GM12878 (cell line): ENCODE data around the gene KCNA3. TPM values are rescaled to one million over a fixed set of nuclear protein-coding genes. Genes with fewer than 3 reads are reported as not detected.

Experiments used
- ATAC-seq: fragments of 200-7000 bp; cut with Tn5 transposase; 3 replicates; pipeline ENCODE4 v1.9.1; 2020; ENCODE audit warnings: mild to moderate bottlenecking, moderate library complexity
- BruUV-seq: library from RNA; stranded (reverse); fragments of 400-500 nt; replicated peaks from 2 replicates; lab custom pipeline; 2021; lab: Mats Ljungman, UMichigan
- CTCF ChIA-PET: fragments of 300-600 bp; sonication (Branson Sonifier 250); formaldehyde crosslinking; extraction: SDS; loops from one replicate; lab custom pipeline; 2021; ENCODE audit warnings: inconsistent platforms; lab: Yijun Ruan, JAX
- POLR2A ChIA-PET: fragments of 350-600 bp; formaldehyde crosslinking; extraction: SDS; loops from one replicate; lab custom pipeline; 2021; ENCODE audit warnings: inconsistent platforms; lab: Charles Lee
- RAD21 ChIA-PET: fragments of 300-600 bp; sonication (Branson Sonifier 250); formaldehyde crosslinking; loops from one replicate; lab custom pipeline; 2023; ENCODE audit warnings: antibody characterized with exemption; ENCODE audit not compliant: unreplicated experiment; lab: Charles Lee
- SMC1A ChIA-PET: fragments of 300-600 bp; sonication (Branson Sonifier 250); formaldehyde crosslinking; loops from one replicate; lab custom pipeline; 2023; ENCODE audit not compliant: unreplicated experiment, uncharacterized antibody; lab: Charles Lee
- DNase-seq: peaks from one replicate; pipeline ENCODE4 v3.0.0-alpha.2; 2011; ENCODE audit warnings: low read depth, low spot score
- FAIRE-seq: peaks from 3 replicates; lab custom pipeline; 2011; peaks lifted over from hg19 to GRCh38; lab: Jason Lieb, UNC
- H2AFZ ChIP-seq: 2 replicates; pipeline ENCODE4 v1.6.0; 2011; ENCODE audit warnings: low read depth, low read length, control low read depth; ENCODE audit not compliant: control insufficient read depth
- H3K27ac ChIP-seq: 2 replicates; pipeline ENCODE4 v1.5.1; 2011; ENCODE audit warnings: control low read depth; ENCODE audit not compliant: control insufficient read depth, insufficient read depth
- H3K27me3 ChIP-seq, 2 experiments: replicated peaks in 1 of 2; 2 replicates each; pipeline versions ENCODE4 v1.6.0 to v1.6.1; 2011; ENCODE audit warnings: low read length in 1 of 2; ENCODE audit not compliant: control insufficient read depth in 2 of 2, insufficient read depth in 2 of 2
- H3K36me3 ChIP-seq, 2 experiments: 2 replicates each; pipeline ENCODE4 v1.5.1; 2011; ENCODE audit warnings: low read length in 1 of 2; ENCODE audit not compliant: control insufficient read depth in 2 of 2, insufficient read depth in 2 of 2
- H3K4me1 ChIP-seq: 2 replicates; pipeline ENCODE4 v1.6.1; 2011; ENCODE audit warnings: mild to moderate bottlenecking, low read length, moderate library complexity, mixed read lengths; ENCODE audit not compliant: control insufficient read depth, insufficient read depth
- H3K4me2 ChIP-seq: 2 replicates; pipeline ENCODE4 v1.6.0; 2011; ENCODE audit warnings: control low read depth; ENCODE audit not compliant: control insufficient read depth, insufficient read depth
- H3K4me3 ChIP-seq: fragments of 200-600 bp; sonication (generic); 2 replicates; pipeline ENCODE4 v1.5.1; 2016
- H3K79me2 ChIP-seq: 2 replicates; pipeline ENCODE4 v1.6.0; 2011; ENCODE audit warnings: low read length; ENCODE audit not compliant: control insufficient read depth, insufficient read depth
- H3K9ac ChIP-seq: 2 replicates; pipeline ENCODE4 v1.8.0; 2011; ENCODE audit warnings: low read length, control low read depth, mixed read lengths; ENCODE audit not compliant: control insufficient read depth, insufficient read depth
- H3K9me3 ChIP-seq: replicated peaks from 3 replicates; pipeline ENCODE4 v1.5.1; 2011; ENCODE audit warnings: mild to moderate bottlenecking, low read length; ENCODE audit not compliant: control insufficient read depth, insufficient read depth
- H4K20me1 ChIP-seq: 2 replicates; pipeline ENCODE4 v1.6.0; 2011; ENCODE audit not compliant: control insufficient read depth, insufficient read depth
- CBFB ChIP-seq: IDR thresholded peaks from 2 replicates; pipeline ENCODE4 v1.6.1; 2016; ENCODE audit warnings: antibody characterized with exemption, low read depth
- CHD1 ChIP-seq: IDR thresholded peaks from 2 replicates; pipeline ENCODE4 v1.6.1; 2012; ENCODE audit warnings: low read depth, low read length, improper control_type of control experiment
- HDAC2 ChIP-seq: fragments of 200-600 bp; sonication (generic); IDR thresholded peaks from 2 replicates; pipeline ENCODE4 v1.6.1; 2017
- HSF1 ChIP-seq: fragments of 150-350 bp; IDR thresholded peaks from 2 replicates; pipeline ENCODE4 v1.6.1; 2014; ENCODE audit warnings: mild to moderate bottlenecking, low read depth, low read length
- JUND ChIP-seq: IDR thresholded peaks from 2 replicates; pipeline ENCODE4 v1.6.1; 2012; ENCODE audit warnings: low read depth, mild to moderate bottlenecking, low read length, improper control_type of control experiment, moderate library complexity
- MEF2B ChIP-seq: fragments of 450-650 bp; IDR thresholded peaks from 2 replicates; pipeline ENCODE4 v1.6.1; 2018; ENCODE audit warnings: mild to moderate bottlenecking, moderate library complexity; ENCODE audit not compliant: partially characterized antibody, poor library complexity, severe bottlenecking
- MTA3 ChIP-seq: IDR thresholded peaks from 2 replicates; pipeline ENCODE4 v1.6.1; 2012; ENCODE audit warnings: low read length, inconsistent platforms, borderline replicate concordance
- NFYB ChIP-seq: IDR thresholded peaks from 2 replicates; pipeline ENCODE4 v1.6.1; 2011; ENCODE audit warnings: low read depth, mild to moderate bottlenecking, low read length, improper control_type of control experiment, moderate library complexity; ENCODE audit not compliant: insufficient read depth
- NR2F1 ChIP-seq: fragments of 450-650 bp; conservative IDR thresholded peaks from 2 replicates; pipeline ENCODE4 v1.6.1; 2017; ENCODE audit warnings: mild to moderate bottlenecking
- PML ChIP-seq: IDR thresholded peaks from 2 replicates; pipeline ENCODE4 v1.6.1; 2012; ENCODE audit warnings: low read length, inconsistent platforms
- RELA ChIP-seq: fragments of 450-650 bp; IDR thresholded peaks from 2 replicates; pipeline ENCODE4 v1.8.0; 2014; ENCODE audit warnings: borderline replicate concordance; ENCODE audit not compliant: partially characterized antibody
- SUPT20H ChIP-seq: IDR thresholded peaks from 2 replicates; pipeline ENCODE4 v1.6.1; 2011; ENCODE audit warnings: low read depth, mild to moderate bottlenecking, low read length, moderate library complexity, borderline replicate concordance; ENCODE audit not compliant: control insufficient read depth
- ZBTB40 ChIP-seq: fragments of 450-650 bp; IDR thresholded peaks from 2 replicates; pipeline ENCODE4 v1.6.1; 2016; ENCODE audit warnings: mild to moderate bottlenecking, moderate library complexity, borderline replicate concordance
- ZSCAN29 ChIP-seq: fragments of 450-650 bp; IDR thresholded peaks from 2 replicates; pipeline ENCODE4 v1.6.1; 2017; ENCODE audit warnings: mild to moderate bottlenecking, moderate library complexity
- ZZZ3 ChIP-seq: IDR thresholded peaks from 2 replicates; pipeline ENCODE4 v1.6.1; 2011; ENCODE audit warnings: low read depth; ENCODE audit not compliant: control insufficient read depth, insufficient read length
- WGBS: methylation state at CpG from one replicate; pipeline ENCODE4 v1.1.6; 2016; ENCODE audit warnings: low lambda C conversion rate; ENCODE audit not compliant: insufficient replicate concordance, insufficient coverage; ENCODE audit errors: missing lambda C conversion rate; 5-methylcytosine and 5-hydroxymethylcytosine counted together
- in situ Hi-C: fragments of 300-500 bp; cut with MboI; formaldehyde crosslinking; loops from 9 replicates; pipeline ENCODE4 v1.14.3; 2018; ENCODE audit warnings: mixed read lengths
- intact Hi-C: fragments of 100-400 bp; cut with micrococcal nuclease; formaldehyde crosslinking; loops from one replicate; pipeline ENCODE4 v1.14.2; 2022; ENCODE audit not compliant: unreplicated experiment
- polyA plus RNA-seq, 11 experiments: library from polyadenylated mRNA; depleted of rRNA in 4 of 11; unstranded in 6 of 11; stranded (reverse) in 5 of 11; fragments of >200 nt; fragmentation: Nextera tagmentation in 4 of 11; fragmentation: Illumina TruSeq in 1 of 11; extraction: Ambion mirVana in 4 of 11; extraction: Trizol in 1 of 11; gene quantifications; 1 replicate in 1 of 11; 2 replicates in 10 of 11; pipeline versions ENCODE4 v1.2.1 to v1.2.3, GENCODE V29; 2011 to 2016; ENCODE audit warnings: inconsistent platforms in 2 of 11, missing spikeins in 2 of 11, low read depth in 1 of 11
- total RNA-seq, 4 experiments: library from RNA; depleted of rRNA in 3 of 4; stranded (reverse); fragments of >200 nt in 3 of 4; fragmentation: Illumina TruSeq in 1 of 4; extraction: Trizol in 1 of 4; gene quantifications; 2 replicates each; pipeline versions ENCODE4 v1.2.1 to v1.2.3, GENCODE V29; 2013 to 2021

KCNA3 gene
- total and polyA plus RNA-seq, 10 of the 15 experiments (the other 5 are each of a cell fraction or from before 2014, with no cell fraction given): 0.10 to 3.3 (median 1.7) TPM

- Histone ChIP-seq H2AFZ (no peak overlapping the region), H3K27ac (no peak overlapping the region), H3K9ac (no peak overlapping the region), H3K4me1 (no peaks in the 10 kb centered on the region), H4K20me1 (no peaks in the 10 kb centered on the region)
- ATAC-seq: no peak
- WGBS: 67% methylated on average over 6 of the region's 6 CpGs
- POLR2A ChIA-PET: no interaction called here
- BruUV-seq: no TSS peak
- in situ Hi-C loops: no loop called here
- intact Hi-C loops: no loop called here
- TF ChIP-seq MEF2B (no peak), JUND (no peak), NFYB (no peak), NR2F1 (no peak), RELA (no peak), HSF1 (no peak), CHD1 (no peak), PML (no peak), CBFB (no peak), ZZZ3 (no peak), HDAC2 (no peak), ZBTB40 (no peak), ZSCAN29 (no peak), SUPT20H (no peak), MTA3 (no peak)
- TF ChIP-seq, all 136 proteins: peak for 0
- SMC1A ChIA-PET: no interaction called here
- CTCF ChIA-PET: no interaction called here
- H3K36me3 ChIP-seq: no peaks in the 10 kb centered on the region
- FAIRE-seq (no peak), DNase-seq (no peak)
- RAD21 ChIA-PET: interaction anchor here (0.5 kb wide), 1 partner anchor 20 kb away, joined by 4 read pairs; no protein-coding TSS in a partner anchor
- no peak overlapping the region for H3K4me3 ChIP-seq
- no peak overlapping the region for H3K4me2 ChIP-seq
- H3K79me2 ChIP-seq: no peaks in the 10 kb centered on the region
- no peaks in the 10 kb centered on the region for H3K9me3 ChIP-seq
- H3K27me3 ChIP-seq: no peaks in the 10 kb centered on the region
These were observed 43.7 kb upstream of the KCNA3 start for GRCh38 chr1:110718452-110718851.
